WERI-Rb-1 (cell line): ENCODE results near the gene COL20A1.

ENCODE experiments used
- DNase-seq: peaks from one replicate; pipeline ENCODE4 v3.0.0-alpha.2; 2020
- H3K27ac ChIP-seq: fragments of 250-450 bp; sonication (Bioruptor Pico); 2 replicates; pipeline ENCODE4 v1.5.1; 2020; ENCODE audit warnings: mild to moderate bottlenecking, moderate library complexity
- H3K27me3 ChIP-seq: fragments of 250-450 bp; sonication (Bioruptor Pico); 2 replicates; pipeline ENCODE4 v1.5.1; 2021; ENCODE audit warnings: mild to moderate bottlenecking, low read depth, moderate library complexity; ENCODE audit not compliant: insufficient read depth, severe bottlenecking
- H3K36me3 ChIP-seq: fragments of 250-450 bp; sonication (Bioruptor Pico); 2 replicates; pipeline ENCODE4 v1.5.1; 2020; ENCODE audit warnings: mild to moderate bottlenecking, moderate library complexity
- H3K4me3 ChIP-seq: 2 replicates; pipeline ENCODE4 v1.5.1; 2011; ENCODE audit warnings: low read depth, mild to moderate bottlenecking, control low read depth, low read length
- H3K9me3 ChIP-seq: fragments of 250-450 bp; sonication (Bioruptor Pico); 2 replicates; pipeline ENCODE4 v1.5.1; 2021; ENCODE audit warnings: mild to moderate bottlenecking, moderate library complexity; ENCODE audit not compliant: severe bottlenecking
- CTCF ChIP-seq: IDR thresholded peaks from 2 replicates; pipeline ENCODE4 v1.5.1; 2011; ENCODE audit warnings: low read depth, mild to moderate bottlenecking, control low read depth, inconsistent platforms, low read length

COL20A1 gene

GRCh38 chr20:63292292-63292701 lies 689 bp upstream of the COL20A1 start:
- Histone ChIP-seq H3K27me3 (no peaks in the 10 kb centered on the region), H3K36me3 (peaks cover 18% of the 10 kb centered on the region), H3K4me3 (no peak overlapping the region), H3K27ac (no peak overlapping the region), H3K9me3 (no peaks in the 10 kb centered on the region)
- TF ChIP-seq CTCF: no peak
- DNase-seq: no peak

DNA sequence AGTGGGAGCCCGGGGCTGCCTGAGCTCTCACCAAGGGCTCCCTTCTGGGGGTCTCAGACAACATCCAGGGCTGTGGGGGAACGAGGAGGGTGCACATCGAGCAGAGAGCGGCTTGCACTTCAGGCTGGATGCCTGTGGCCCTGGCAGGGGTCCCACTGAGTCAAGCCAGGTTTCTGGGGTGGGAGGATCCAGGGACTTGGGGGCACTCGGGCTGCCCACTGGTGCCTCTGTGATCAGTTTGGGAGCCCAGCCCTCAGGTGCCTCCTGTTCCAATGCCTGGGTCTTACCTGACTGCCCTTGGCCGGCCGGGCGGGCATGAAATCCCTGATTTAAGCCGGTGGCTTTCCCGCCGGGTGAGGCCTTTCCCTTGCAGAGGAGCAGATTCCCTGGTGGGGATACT lies 470 bp downstream of the COL20A1 start:
- Histone ChIP-seq H3K27me3 (no peaks in the 10 kb centered on the region), H3K9me3 (no peaks in the 10 kb centered on the region), H3K4me3 (no peak overlapping the region), H3K36me3 (peaks cover 11% of the 10 kb centered on the region), H3K27ac (peak overlapping the region; percentile 67)
- peak; percentile 53 for DNase-seq
- no peak for TF ChIP-seq CTCF

GRCh38 chr20:63293871-63294535 lies 1.0 kb downstream of the COL20A1 start:
- no peak for TF ChIP-seq CTCF
- Histone ChIP-seq H3K27ac (peak overlapping the region; percentile 67), H3K36me3 (peaks cover 6% of the 10 kb centered on the region), H3K9me3 (no peaks in the 10 kb centered on the region), H3K4me3 (no peak overlapping the region), H3K27me3 (no peaks in the 10 kb centered on the region)
- DNase-seq: no peak

GRCh38 chr20:63294536-63294900 lies 1.5 kb downstream of the COL20A1 start:
- no peak for TF ChIP-seq CTCF
- no peaks in the 10 kb centered on the region for H3K9me3 ChIP-seq
- H3K36me3 ChIP-seq: peaks cover under 1% of the 10 kb centered on the region
- H3K27me3 ChIP-seq: no peaks in the 10 kb centered on the region
- H3K4me3 ChIP-seq: no peak overlapping the region
- H3K27ac ChIP-seq: no peak overlapping the region; the same call in 1 of the 2 replicates
- DNase-seq: no peak

- no peak for DNase-seq
- Histone ChIP-seq H3K4me3 (no peak overlapping the region), H3K27me3 (no peaks in the 10 kb centered on the region), H3K9me3 (no peaks in the 10 kb centered on the region), H3K36me3 (no peaks in the 10 kb centered on the region), H3K27ac (no peak overlapping the region)
- no peak for TF ChIP-seq CTCF
Measured at GRCh38 chr20:63295018-63295417, 2.0 kb downstream of the COL20A1 start.

DNA sequence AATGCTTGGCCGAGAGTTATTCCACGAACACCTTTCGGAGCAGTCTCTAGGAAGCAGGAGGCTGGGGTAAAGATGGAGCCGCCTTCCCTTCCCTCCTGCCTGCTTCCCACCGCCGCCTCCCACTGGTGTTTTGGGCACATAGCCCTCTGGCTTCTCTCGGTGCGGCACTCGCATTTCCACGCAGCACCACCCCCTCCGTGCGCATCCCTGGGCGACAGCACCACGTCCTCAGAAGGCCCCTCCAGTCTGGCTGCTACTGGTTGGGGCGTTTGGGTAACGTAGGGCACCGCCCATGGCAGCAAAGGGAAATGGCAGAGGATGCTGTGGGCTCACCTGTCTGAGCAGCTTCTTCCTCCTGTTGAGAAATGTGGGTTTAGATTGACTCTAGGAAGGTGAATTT lies 2.4 kb downstream of the COL20A1 start:
- H3K27me3 ChIP-seq: no peaks in the 10 kb centered on the region
- TF ChIP-seq CTCF: peak; percentile 63
- H3K27ac ChIP-seq: no peak overlapping the region
- no peak overlapping the region for H3K4me3 ChIP-seq
- DNase-seq: peak; percentile 68
- no peaks in the 10 kb centered on the region for H3K9me3 ChIP-seq
- H3K36me3 ChIP-seq: no peaks in the 10 kb centered on the region
